ENCODE data around the gene CACNA2D2. TPM values are rescaled to one million over a fixed set of nuclear protein-coding genes. Genes with fewer than 3 reads are reported as not detected.

Gene CACNA2D2
- total and polyA plus RNA-seq, 4 donors, result 0.75 to 3.2 (median 2.2) TPM

DNA sequence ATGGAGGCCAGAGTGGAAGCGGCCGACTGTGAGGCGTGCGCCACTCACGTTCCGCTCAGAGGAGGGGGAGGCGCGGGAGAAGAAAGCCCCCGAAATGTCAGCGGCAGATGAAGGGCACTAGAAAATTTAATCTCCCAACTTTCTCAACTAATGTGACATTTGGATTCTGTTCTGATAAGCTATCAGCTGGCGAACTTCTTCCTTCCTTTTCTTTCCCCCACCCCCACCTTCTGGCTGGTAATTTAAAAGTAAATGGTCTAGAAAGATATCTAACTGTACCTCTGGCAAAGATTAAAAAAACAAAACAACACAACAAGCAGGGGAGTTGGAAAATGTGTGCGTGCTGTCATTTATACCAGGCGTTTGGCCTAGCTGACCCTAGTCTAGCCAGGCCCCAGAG lies 117.7 kb downstream of the CACNA2D2 start:
- Histone ChIP-seq H3K27me3 (ENCODE audit: control insufficient read depth in 1 of 2, insufficient read depth in 2 of 2, low read length in 1 of 2) (no peaks in the 10 kb centered on the region), H3K4me3 (ENCODE audit: low read length in 2 of 2) (no peak overlapping the region), H3K27ac (ENCODE audit: low read depth in 1 of 2, low read length in 2 of 2) (no peak overlapping the region), H3K36me3 (ENCODE audit: control insufficient read depth in 1 of 2, insufficient read depth in 2 of 2, low read length in 1 of 2) (no peaks in the 10 kb centered on the region), H3K4me1 (ENCODE audit: control insufficient read depth in 1 of 2, insufficient read depth in 2 of 2, low read length in 2 of 2) (no peaks in the 10 kb centered on the region), H3K9me3 (ENCODE audit: control insufficient read depth, low read length) (no peaks in the 10 kb centered on the region)
- 90 to 95% methylated on average over 13 of the region's 13 CpGs for WGBS, 2 donors
- intact Hi-C loops (cut with DNase I), result loop anchor here in 1 of 2 donors (10.0 kb wide), 1 partner anchor 89 kb away; no protein-coding TSS in a partner anchor
- no peak for DNase-seq
- ATAC-seq (ENCODE audit: low FRiP score), result no peak

DNA sequence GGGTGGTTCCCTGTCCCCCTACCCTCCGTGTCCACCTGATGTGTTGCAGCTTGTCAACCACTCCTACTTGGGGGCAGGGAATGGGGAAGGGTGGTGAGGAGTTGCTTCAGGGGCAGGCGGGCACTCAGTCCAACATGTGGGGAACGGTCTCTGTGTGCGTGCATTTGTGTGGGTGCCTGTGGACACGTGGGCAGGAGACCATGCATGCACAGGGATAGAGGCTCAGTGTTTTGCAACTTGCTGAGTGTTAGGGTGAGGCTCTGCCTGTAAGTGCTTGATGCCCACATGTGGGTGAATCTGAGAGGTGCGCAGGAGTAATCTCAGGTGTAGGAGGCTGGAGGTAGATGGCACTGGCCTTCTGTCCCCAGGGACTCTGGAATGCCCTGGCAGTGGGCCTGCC lies 119.7 kb downstream of the CACNA2D2 start:
- Histone ChIP-seq H3K27me3 (ENCODE audit: control insufficient read depth in 1 of 2, insufficient read depth in 2 of 2, low read length in 1 of 2) (no peaks in the 10 kb centered on the region), H3K9me3 (ENCODE audit: control insufficient read depth, low read length) (no peaks in the 10 kb centered on the region), H3K4me1 (ENCODE audit: control insufficient read depth in 1 of 2, insufficient read depth in 2 of 2, low read length in 2 of 2) (no peaks in the 10 kb centered on the region), H3K4me3 (ENCODE audit: low read length in 2 of 2) (no peak overlapping the region), H3K36me3 (ENCODE audit: control insufficient read depth in 1 of 2, insufficient read depth in 2 of 2, low read length in 1 of 2) (no peaks in the 10 kb centered on the region), H3K27ac (ENCODE audit: low read depth in 1 of 2, low read length in 2 of 2) (no peak overlapping the region)
- DNase-seq (no peak), ATAC-seq (ENCODE audit: low FRiP score) (no peak)
- intact Hi-C loops (cut with DNase I), result loop anchor here in 1 of 2 donors (10.0 kb wide), 1 partner anchor 91 kb away; no protein-coding TSS in a partner anchor
- WGBS, 2 donors, result 91 to 93% methylated on average over 6 of the region's 6 CpGs

DNA sequence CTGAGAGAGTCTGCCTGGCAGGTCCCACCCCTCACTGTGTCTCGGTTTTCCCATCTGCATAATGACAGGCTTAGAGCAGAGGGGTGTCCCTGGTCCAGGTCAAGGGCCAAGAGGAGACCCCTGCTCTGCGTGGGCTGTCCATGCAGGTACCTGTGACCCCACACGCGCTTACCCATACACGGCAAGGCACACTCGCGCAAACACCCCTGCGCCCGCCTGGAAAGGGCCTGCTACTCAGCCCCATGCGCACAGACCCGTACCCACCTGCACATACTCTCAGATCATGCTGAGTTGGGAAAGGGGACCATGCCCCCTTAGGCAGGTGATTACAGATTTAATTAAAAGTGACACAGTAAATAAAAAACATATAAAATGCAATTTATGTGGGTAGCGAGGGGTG lies 120.7 kb downstream of the CACNA2D2 start:
- no peaks in the 10 kb centered on the region for H3K36me3 ChIP-seq (ENCODE audit: control insufficient read depth in 1 of 2, insufficient read depth in 2 of 2, low read length in 1 of 2)
- H3K27ac ChIP-seq (ENCODE audit: low read depth in 1 of 2, low read length in 2 of 2), result no peak overlapping the region
- intact Hi-C loops (cut with DNase I), result loop anchor here in 1 of 2 donors (10.0 kb wide), 1 partner anchor 92 kb away; no protein-coding TSS in a partner anchor
- H3K27me3 ChIP-seq (ENCODE audit: control insufficient read depth in 1 of 2, insufficient read depth in 2 of 2, low read length in 1 of 2), result no peaks in the 10 kb centered on the region
- H3K4me1 ChIP-seq (ENCODE audit: control insufficient read depth in 1 of 2, insufficient read depth in 2 of 2, low read length in 2 of 2), result no peaks in the 10 kb centered on the region
- ATAC-seq (ENCODE audit: low FRiP score) (no peak), DNase-seq (no peak)
- no peaks in the 10 kb centered on the region for H3K9me3 ChIP-seq (ENCODE audit: control insufficient read depth, low read length)
- 85 to 88% methylated on average over 12 of the region's 12 CpGs for WGBS, 2 donors
- H3K4me3 ChIP-seq (ENCODE audit: low read length in 2 of 2), result no peak overlapping the region

DNA sequence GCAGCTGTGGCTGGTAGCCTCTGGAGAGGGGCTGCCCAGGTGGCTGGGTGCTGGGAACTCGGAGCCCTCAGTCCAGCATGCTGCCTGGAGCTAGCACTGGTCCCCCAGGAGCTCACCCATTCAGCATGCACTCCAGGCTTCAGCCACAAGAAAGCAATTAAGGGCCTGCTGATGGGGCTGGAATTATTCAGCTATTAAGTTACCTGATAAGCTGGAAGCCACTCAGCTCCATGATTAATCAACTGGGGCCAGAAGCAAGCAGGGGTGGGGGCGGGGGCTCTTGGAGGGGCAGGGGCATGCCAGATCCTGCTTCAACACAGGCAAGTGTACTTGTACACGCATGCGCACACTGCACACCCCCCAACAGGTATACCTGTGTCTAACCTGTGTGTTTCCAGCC lies 122.1 kb downstream of the CACNA2D2 start:
- Histone ChIP-seq H3K27ac (ENCODE audit: low read depth in 1 of 2, low read length in 2 of 2) (no peak overlapping the region), H3K36me3 (ENCODE audit: control insufficient read depth in 1 of 2, insufficient read depth in 2 of 2, low read length in 1 of 2) (no peaks in the 10 kb centered on the region), H3K27me3 (ENCODE audit: control insufficient read depth in 1 of 2, insufficient read depth in 2 of 2, low read length in 1 of 2) (no peaks in the 10 kb centered on the region), H3K4me3 (ENCODE audit: low read length in 2 of 2) (no peak overlapping the region), H3K9me3 (ENCODE audit: control insufficient read depth, low read length) (no peaks in the 10 kb centered on the region), H3K4me1 (ENCODE audit: control insufficient read depth in 1 of 2, insufficient read depth in 2 of 2, low read length in 2 of 2) (no peaks in the 10 kb centered on the region)
- DNase-seq (no peak), ATAC-seq (ENCODE audit: low FRiP score) (no peak)
- WGBS, 2 donors, result 95 to 98% methylated on average over 4 of the region's 4 CpGs
- intact Hi-C loops (cut with DNase I), result loop anchor here in 1 of 2 donors (10.0 kb wide), 1 partner anchor 93 kb away; no protein-coding TSS in a partner anchor

DNA sequence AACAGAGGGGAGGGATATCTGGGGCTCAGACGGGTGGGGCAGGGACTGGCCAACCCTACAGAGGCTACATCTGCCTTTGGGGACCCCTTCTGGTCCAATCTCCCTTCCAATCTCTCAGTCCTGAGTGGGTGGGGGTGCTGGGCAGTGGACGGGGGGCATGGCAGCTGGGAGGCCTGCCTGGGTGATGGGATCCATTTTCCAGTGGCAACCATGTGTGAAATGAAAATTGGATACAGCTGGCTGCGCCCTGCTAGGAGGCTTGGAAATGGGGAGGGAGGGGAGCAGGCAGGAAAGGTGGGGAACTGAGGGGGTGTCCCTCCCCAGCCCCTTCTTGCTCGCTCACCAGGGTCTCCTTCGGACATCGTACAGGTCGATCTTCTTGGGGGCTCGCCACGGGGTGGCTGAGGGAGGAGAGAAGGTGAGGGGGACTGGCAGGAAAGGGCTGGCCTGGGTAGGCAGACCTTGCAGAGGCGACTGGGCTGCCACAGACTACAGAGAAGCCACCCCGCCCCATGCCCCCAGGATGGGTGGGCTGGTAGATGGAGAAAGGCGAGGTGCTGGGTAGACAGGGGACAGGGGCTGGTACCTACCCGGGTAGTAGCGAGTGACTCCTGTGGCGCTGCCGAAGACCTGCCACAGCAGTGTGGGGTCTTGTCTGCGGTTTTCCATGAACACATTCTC lies 122.9 kb downstream of the CACNA2D2 start:
- H3K36me3 ChIP-seq (ENCODE audit: control insufficient read depth in 1 of 2, insufficient read depth in 2 of 2, low read length in 1 of 2), result no peaks in the 10 kb centered on the region
- no peak overlapping the region for H3K27ac ChIP-seq (ENCODE audit: low read depth in 1 of 2, low read length in 2 of 2)
- 92 to 93% methylated on average over 17 of the region's 17 CpGs for WGBS, 2 donors
- intact Hi-C loops (cut with DNase I), result loop anchor here in 1 of 2 donors (10.0 kb wide), 1 partner anchor 94 kb away; no protein-coding TSS in a partner anchor
- H3K9me3 ChIP-seq (ENCODE audit: control insufficient read depth, low read length), result no peaks in the 10 kb centered on the region
- no peaks in the 10 kb centered on the region for H3K4me1 ChIP-seq (ENCODE audit: control insufficient read depth in 1 of 2, insufficient read depth in 2 of 2, low read length in 2 of 2)
- no peak for DNase-seq
- H3K27me3 ChIP-seq (ENCODE audit: control insufficient read depth in 1 of 2, insufficient read depth in 2 of 2, low read length in 1 of 2), result no peaks in the 10 kb centered on the region
- ATAC-seq (ENCODE audit: low FRiP score), result no peak
- no peak overlapping the region for H3K4me3 ChIP-seq (ENCODE audit: low read length in 2 of 2)

GRCh38 chr3:50378757-50379156 lies 124.7 kb downstream of the CACNA2D2 start:
- Histone ChIP-seq H3K9me3 (ENCODE audit: control insufficient read depth, low read length) (no peaks in the 10 kb centered on the region), H3K4me3 (ENCODE audit: low read length in 2 of 2) (no peak overlapping the region), H3K4me1 (ENCODE audit: control insufficient read depth in 1 of 2, insufficient read depth in 2 of 2, low read length in 2 of 2) (no peaks in the 10 kb centered on the region), H3K36me3 (ENCODE audit: control insufficient read depth in 1 of 2, insufficient read depth in 2 of 2, low read length in 1 of 2) (no peaks in the 10 kb centered on the region), H3K27me3 (ENCODE audit: control insufficient read depth in 1 of 2, insufficient read depth in 2 of 2, low read length in 1 of 2) (no peaks in the 10 kb centered on the region), H3K27ac (ENCODE audit: low read depth in 1 of 2, low read length in 2 of 2) (no peak overlapping the region)
- ATAC-seq (ENCODE audit: low FRiP score) (no peak), DNase-seq (no peak)
- 93 to 94% methylated on average over 17 of the region's 17 CpGs for WGBS, 2 donors
- intact Hi-C loops (cut with DNase I), result no loop called here

GRCh38 chr3:50378024-50378423 lies 125.4 kb downstream of the CACNA2D2 start:
- ATAC-seq (ENCODE audit: low FRiP score) (no peak), DNase-seq (no peak)
- no peak overlapping the region for H3K4me3 ChIP-seq (ENCODE audit: low read length in 2 of 2)
- H3K9me3 ChIP-seq (ENCODE audit: control insufficient read depth, low read length), result no peaks in the 10 kb centered on the region
- 83 to 86% methylated on average over 6 of the region's 6 CpGs for WGBS, 2 donors
- intact Hi-C loops (cut with DNase I), result no loop called here
- no peaks in the 10 kb centered on the region for H3K4me1 ChIP-seq (ENCODE audit: control insufficient read depth in 1 of 2, insufficient read depth in 2 of 2, low read length in 2 of 2)
- H3K27ac ChIP-seq (ENCODE audit: low read depth in 1 of 2, low read length in 2 of 2), result no peak overlapping the region
- no peaks in the 10 kb centered on the region for H3K27me3 ChIP-seq (ENCODE audit: control insufficient read depth in 1 of 2, insufficient read depth in 2 of 2, low read length in 1 of 2)
- no peaks in the 10 kb centered on the region for H3K36me3 ChIP-seq (ENCODE audit: control insufficient read depth in 1 of 2, insufficient read depth in 2 of 2, low read length in 1 of 2)

- WGBS, 2 donors, result 81 to 82% methylated on average over 7 of the region's 7 CpGs
- no peak overlapping the region for H3K27ac ChIP-seq (ENCODE audit: low read depth in 1 of 2, low read length in 2 of 2)
- intact Hi-C loops (cut with DNase I), result no loop called here
- H3K27me3 ChIP-seq (ENCODE audit: control insufficient read depth in 1 of 2, insufficient read depth in 2 of 2, low read length in 1 of 2), result no peaks in the 10 kb centered on the region
- no peak for ATAC-seq (ENCODE audit: low FRiP score)
- H3K36me3 ChIP-seq (ENCODE audit: control insufficient read depth in 1 of 2, insufficient read depth in 2 of 2, low read length in 1 of 2), result no peaks in the 10 kb centered on the region
- no peak overlapping the region for H3K4me3 ChIP-seq (ENCODE audit: low read length in 2 of 2)
- DNase-seq, result no peak
- H3K4me1 ChIP-seq (ENCODE audit: control insufficient read depth in 1 of 2, insufficient read depth in 2 of 2, low read length in 2 of 2), result no peaks in the 10 kb centered on the region
- no peaks in the 10 kb centered on the region for H3K9me3 ChIP-seq (ENCODE audit: control insufficient read depth, low read length)
Observed at GRCh38 chr3:50375258-50375931, 128.0 kb downstream of the CACNA2D2 start.
